Fibroblast of gingiva (primary cell): ENCODE measurements around the gene TDRKH.

ENCODE experiments used
- DNase-seq: peaks from one replicate; pipeline ENCODE4 v3.0.0-alpha.2; 2011; ENCODE audit warnings: low read depth

Gene TDRKH

DNA sequence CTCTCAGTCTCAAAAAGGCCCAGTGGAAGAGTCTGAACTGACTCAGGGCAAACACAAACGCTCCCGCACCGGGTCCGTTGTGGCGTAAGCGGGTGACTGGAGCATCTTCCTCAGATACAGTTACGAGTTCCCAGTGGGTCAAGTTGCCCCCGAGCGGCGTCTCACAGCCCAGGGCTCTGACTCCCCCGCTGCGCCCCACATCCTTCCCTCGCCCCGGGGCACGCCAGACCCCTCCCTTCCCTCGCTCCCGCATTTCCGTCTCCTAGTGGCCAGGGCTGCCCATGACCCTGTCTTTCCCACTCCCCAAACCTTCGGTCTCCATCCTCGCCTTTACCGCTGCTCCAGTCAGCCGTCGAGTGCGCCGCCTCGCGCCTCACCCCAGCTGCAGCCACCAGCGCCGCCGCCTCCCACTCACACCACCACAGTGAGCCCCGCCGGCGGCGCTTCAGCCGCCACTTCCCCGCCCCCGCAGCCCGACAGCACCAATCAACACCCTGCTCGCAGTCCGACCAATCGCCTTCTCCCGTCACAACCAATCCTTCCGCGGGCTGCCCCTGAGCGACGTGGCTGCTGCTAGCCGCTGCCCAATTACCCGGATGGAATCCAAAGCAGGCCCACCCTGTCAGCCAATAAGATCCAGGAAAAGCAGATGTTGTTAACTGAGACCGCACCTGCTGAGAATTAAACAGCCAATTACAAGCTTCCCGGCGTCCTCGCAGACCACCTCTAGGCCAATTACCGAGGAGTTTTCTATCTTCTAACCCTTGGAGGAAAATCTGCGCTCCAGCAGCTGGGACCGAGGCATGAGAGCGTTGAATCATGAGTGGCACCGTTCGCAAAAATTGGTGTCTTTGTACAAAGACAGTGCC lies at the start of gene TDRKH:
Gene TDRKH (minus strand): TSS at position 430 of the 869 bp plus-strand sequence. CDS start 7,478 bp downstream, outside the sequence.
- DNase-seq = peak; percentile 100

- no peak for DNase-seq
Measured at GRCh38 chr1:151839457-151840403, 49.4 kb upstream of the TDRKH start, which contains the start of gene C2CD4D. Gene C2CD4D (minus strand): TSS chr1:151839820. CDS start chr1:151838989, 831 bp downstream.

- DNase-seq = no peak
Measured at GRCh38 chr1:151839082-151839412, 48.7 kb upstream of the TDRKH start.

- no peak for DNase-seq
Measured at GRCh38 chr1:151838222-151839081, 48.2 kb upstream of the TDRKH start.

DNA sequence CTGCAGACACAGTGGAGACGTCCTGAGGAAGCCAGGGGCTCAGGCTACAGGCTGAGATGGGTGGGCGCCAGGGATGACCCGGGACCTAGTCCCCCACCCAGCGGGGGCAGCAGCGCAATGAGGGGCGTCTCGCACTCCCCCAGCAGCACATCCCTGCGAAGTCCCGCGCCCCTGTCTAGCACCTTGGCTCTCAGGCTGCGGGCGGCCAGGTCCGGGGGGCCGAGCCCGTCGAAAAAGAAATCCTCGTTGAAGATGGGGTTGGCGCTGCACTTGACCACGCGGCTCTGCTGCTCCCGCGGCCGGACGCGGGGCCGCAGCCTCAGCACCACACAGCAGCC lies 47.6 kb upstream of the TDRKH start:
- DNase-seq = no peak

- no peak for DNase-seq
Measured at GRCh38 chr1:151837197-151837596, 46.9 kb upstream of the TDRKH start.

GRCh38 chr1:151835596-151835995 lies 45.3 kb upstream of the TDRKH start:
- DNase-seq = no peak

DNA sequence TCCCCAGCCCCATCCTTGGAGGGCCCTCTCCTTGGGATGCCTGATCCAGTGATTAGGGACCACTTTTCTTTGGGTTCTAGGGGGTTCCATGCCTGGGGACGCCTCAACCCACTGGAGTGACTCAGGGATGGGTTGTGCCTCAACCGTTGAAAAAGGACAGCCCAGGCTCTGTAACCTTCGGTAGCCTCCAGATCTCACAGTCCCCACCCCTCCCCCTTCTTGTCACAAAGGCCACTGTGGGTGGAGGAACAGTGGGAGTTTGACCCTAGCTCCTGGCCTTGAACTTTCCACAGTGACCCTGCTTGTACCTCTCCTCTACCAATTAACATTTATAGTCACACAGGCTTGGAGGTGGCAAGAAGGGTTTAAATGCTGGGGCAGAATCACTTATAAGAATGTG lies 43.9 kb upstream of the TDRKH start:
- no peak for DNase-seq

DNA sequence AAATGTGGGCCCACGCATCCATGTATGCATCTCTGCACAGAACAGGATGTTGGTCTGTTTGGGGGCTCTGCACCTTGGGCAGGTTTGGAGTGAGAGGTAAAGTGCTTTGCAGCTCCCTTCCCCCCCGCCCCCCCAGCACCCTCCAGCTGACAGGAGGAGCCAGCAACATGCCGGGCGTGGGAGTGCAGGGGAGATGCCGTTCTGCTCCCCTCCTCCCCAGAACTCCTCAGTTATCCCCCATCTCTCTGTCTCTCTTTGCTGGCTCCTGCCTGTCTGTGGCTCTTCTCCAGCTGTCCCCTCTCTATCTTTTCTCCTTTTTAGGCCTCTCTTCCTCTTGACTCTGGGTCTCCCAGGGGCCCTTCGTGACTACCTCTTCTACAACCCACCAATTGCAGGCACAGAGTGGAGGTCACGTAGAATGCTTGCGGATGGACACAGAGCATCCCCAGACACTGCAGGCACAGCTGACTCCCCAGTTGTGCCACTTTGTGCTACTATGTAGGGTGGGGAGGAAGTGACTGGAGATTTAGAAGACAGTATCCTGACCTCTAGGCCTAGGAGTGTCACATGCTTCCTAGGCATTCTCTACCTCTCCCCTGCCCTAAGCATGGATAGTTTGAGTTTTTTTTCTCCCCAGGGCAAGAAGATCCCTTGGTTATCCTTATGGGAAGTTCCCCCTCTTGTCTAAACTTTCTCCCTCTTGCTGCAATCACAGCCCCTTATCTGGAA lies 43.0 kb upstream of the TDRKH start:
- DNase-seq = no peak

- DNase-seq = peak; percentile 81
Measured at GRCh38 chr1:151832318-151832980, 42.1 kb upstream of the TDRKH start.

- DNase-seq = no peak
Measured at GRCh38 chr1:151831605-151832004, 41.3 kb upstream of the TDRKH start, which contains the start of gene RORC. Gene RORC (minus strand): TSS chr1:151831802. CDS start chr1:151831764, 38 bp downstream.

DNA sequence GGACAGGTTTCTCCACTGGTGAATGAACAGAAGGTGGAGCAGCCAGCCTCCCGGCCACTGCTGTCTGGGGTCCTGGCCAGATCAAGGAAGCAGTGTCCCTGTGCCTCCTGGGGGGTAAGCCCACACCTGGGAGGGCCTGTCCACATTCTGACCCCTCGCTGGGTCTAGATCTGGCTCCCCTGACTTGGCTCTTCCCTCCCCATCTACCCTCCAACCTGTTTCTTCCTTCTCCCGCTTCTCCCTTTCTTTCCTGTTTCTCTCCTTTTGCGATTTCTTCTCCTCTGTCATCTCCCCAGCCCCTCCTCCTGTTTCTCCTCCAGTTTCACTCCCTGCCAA lies 40.9 kb upstream of the TDRKH start:
- no peak for DNase-seq

- no peak for DNase-seq
Measured at GRCh38 chr1:151830055-151830454, 39.8 kb upstream of the TDRKH start.

DNA sequence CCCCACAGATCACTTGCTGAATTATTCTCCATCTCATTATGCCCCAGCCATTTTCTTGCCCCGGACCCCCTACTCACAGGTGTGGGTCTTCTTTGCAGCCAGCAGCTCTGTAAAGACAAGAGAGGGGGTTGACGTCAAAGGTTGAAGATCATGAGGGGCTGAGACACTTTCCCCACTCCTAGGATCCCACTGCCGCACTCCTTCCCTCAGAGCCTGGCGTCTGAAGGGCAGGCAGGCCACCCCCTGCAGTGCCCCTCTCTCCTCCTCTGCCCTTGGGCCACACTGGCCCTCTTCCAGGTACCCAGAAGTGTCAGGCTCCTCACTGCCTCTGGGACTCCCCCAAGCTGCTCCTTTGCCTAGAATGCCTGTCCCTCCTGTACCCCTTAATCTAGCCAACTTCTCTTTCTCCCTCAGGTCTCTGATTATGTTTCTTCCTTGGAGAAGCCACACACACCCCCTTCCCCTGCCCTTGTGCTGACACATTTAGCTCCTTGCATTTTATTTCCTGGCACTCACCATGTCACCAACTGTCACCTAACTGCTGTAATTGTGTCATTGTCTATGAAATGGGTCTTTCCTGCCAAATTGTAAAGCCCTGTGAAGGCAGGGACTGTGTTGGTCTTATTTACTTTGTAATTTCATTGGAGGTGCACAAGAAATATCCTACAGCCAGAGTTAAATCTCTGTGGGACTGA lies 39.2 kb upstream of the TDRKH start:
- no peak for DNase-seq

- no peak for DNase-seq
Measured at GRCh38 chr1:151828921-151829320, 38.6 kb upstream of the TDRKH start.

DNA sequence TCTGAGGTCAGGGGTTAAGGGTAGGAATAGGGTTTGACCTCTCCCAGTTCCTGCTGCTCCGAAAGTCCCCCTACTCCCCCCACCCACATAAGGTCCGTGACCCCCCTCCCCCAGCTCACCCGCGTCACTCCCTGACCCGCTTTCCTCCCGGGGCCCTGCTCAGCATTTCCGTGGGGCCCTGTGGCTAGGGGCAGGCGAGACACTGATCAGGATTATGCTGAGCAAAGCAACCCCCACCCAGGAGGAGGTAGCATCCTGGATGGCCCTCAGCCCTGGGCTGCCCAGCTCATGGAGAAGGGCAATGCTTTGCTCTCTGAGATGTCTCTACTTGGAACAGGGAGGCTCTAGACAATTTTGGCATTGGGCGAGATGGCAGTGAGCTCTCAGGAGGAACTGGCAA lies 37.6 kb upstream of the TDRKH start:
- DNase-seq = no peak

DNA sequence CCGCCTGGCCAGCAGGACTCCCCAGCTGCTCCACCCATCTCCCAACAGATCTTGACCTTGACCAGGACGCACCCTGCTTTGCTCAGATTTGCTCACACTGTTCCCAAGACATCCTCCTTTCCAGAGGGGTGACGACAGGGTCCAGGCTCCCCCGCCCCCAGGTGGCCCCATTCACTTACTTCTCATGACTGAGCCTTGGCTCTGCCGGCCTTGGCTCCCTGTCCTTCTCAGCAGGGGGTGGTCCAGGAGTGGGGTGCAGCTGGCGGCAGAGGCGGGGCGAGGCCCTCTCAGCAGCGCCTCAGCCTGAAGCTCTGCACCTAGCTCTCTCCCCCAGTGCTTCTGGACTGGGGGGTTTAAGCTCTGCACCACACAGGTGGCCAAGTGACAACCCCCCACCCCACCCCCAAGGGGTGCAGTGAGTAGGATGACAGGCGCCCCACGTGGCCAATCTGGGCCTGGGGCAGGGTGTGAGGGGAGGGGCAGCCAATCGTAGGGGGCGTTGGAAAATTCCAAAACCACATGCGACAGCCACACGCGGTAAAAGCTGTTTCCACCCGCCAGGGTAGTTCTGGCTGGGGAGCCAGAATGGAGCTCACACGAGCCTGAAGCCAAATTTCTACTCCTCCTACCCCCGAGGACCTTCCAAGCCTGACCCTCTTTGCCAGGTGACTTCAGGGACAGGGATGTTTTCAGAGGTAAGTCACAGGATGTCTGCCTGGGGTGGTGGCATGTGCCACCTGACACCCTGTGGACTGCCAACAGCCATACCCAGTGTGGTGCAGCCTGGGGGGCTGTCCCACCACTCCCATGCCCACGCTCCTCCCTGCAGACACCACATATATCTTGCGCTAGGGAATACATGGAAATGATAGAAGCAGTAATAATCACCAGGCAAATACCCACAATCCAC lies 35.7 kb upstream of the TDRKH start:
- DNase-seq = no peak

DNA sequence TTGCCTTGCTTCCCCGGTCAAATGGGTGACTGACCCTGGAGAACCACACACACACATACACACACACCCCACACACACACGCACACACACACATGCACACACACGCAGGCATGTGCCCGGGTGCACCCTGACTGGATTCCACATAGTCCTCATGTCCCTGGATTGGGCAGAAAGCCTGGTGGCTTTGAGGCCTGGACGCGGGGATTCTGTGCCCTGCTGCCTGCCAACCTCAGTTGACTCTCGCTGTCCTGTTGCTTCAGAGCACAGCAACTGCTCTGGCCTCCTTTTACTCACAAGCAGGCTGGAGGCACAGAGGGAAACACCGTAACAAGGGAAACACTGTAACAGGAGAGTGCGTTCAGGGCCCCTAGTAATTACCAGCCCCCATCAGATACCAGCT lies 34.9 kb upstream of the TDRKH start:
- DNase-seq = no peak

DNA sequence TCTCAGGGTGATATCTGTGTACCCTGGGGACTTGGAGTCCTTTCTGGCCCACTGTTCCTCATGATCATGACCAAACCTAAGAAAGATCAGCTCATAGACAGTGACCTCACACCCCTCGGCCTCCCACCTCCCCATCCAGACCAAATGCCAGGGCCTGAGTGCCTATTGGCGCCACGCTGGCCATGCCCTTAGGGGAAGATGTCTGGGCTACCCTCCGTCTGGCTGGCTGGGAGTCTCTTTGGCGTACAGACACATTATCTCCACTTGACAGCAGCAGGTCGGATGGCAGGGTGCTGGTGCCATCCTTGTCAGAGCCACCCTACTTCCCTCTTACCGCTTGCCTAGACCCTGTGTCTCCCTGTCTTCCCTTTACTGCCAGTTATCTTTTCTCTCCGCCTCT lies 32.9 kb upstream of the TDRKH start:
- DNase-seq = no peak
